ENCODE results near the gene RAPSN. TPM values are rescaled to one million over a fixed set of nuclear protein-coding genes. Genes with fewer than 3 reads are reported as not detected.

Gene RAPSN
- total and polyA plus RNA-seq, 2 experiments from 2014 or later = 0.17 to 0.23 TPM

DNA sequence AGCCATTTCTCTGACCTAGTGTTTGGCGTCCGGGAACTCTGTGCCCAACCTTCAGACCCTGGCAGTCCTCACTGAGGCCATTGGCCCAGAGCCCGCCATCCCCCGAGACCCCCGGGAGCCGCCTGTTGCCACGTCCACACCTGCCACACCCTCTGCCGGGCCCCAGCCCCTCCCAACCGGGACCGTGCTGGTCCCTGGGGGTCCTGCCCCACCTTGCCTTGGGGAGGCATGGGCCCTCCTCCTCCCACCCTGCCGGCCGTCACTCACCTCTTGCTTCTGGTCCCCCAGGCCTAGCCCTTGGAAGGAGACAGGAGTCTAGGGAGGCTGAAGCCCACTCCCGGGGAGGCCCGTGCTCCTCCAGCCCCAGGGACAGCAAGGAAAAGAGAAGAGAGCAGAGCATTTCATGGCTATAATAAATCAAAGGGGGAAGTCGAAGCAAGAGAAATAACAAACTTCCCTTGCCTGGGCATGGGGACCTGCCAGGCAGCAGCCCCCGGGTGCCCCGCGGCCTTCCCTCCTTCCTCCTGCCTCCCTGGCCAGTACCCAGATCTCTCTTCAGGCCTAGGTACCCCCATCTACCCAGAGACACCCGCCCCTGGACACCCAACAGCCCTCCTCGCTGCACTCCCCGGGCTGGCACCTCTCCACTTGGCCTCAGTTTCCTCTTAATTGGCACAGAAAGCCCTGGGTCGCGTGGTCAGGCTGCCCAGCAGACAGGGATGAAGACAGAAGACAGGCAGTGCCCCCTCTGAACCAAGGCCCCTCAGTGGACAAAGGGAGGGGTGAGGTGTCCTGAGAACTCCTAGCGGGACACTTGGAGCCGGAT is 53.5 kb downstream of the RAPSN start:
- TF ChIP-seq CREB1 (CRISPR knock-in tag; IDR thresholded peaks at IDR 0.05; ENCODE audit: low read depth) (no peak), EZH2 (IDR thresholded peaks at IDR 0.05; ENCODE audit: low read depth, unreplicated experiment) (no peak), ZNF114 (CRISPR knock-in tag; IDR thresholded peaks at IDR 0.05) (no peak), STAT1 (IDR thresholded peaks at IDR 0.05; ENCODE audit: unreplicated experiment) (no peak), NANOG (IDR thresholded peaks at IDR 0.05; ENCODE audit: borderline replicate concordance) (no peak), ZNF331 (CRISPR knock-in tag; IDR thresholded peaks at IDR 0.05; ENCODE audit: low read depth) (no peak), JUNB (IDR thresholded peaks at IDR 0.05; ENCODE audit: unreplicated experiment) (no peak), EZH2phosphoT487 (IDR thresholded peaks at IDR 0.05; ENCODE audit: unreplicated experiment) (no peak), POLR2AphosphoS5 (IDR thresholded peaks at IDR 0.05; ENCODE audit: low read depth) (no peak)
- TF ChIP-seq, protein P1, sequence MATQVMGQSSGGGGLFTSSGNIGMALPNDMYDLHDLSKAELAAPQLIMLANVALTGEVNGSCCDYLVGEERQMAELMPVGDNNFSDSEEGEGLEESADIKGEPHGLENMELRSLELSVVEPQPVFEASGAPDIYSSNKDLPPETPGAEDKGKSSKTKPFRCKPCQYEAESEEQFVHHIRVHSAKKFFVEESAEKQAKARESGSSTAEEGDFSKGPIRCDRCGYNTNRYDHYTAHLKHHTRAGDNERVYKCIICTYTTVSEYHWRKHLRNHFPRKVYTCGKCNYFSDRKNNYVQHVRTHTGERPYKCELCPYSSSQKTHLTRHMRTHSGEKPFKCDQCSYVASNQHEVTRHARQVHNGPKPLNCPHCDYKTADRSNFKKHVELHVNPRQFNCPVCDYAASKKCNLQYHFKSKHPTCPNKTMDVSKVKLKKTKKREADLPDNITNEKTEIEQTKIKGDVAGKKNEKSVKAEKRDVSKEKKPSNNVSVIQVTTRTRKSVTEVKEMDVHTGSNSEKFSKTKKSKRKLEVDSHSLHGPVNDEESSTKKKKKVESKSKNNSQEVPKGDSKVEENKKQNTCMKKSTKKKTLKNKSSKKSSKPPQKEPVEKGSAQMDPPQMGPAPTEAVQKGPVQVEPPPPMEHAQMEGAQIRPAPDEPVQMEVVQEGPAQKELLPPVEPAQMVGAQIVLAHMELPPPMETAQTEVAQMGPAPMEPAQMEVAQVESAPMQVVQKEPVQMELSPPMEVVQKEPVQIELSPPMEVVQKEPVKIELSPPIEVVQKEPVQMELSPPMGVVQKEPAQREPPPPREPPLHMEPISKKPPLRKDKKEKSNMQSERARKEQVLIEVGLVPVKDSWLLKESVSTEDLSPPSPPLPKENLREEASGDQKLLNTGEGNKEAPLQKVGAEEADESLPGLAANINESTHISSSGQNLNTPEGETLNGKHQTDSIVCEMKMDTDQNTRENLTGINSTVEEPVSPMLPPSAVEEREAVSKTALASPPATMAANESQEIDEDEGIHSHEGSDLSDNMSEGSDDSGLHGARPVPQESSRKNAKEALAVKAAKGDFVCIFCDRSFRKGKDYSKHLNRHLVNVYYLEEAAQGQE (IDR thresholded peaks at IDR 0.05; ENCODE audit: unreplicated experiment) = no peak
- TF ChIP-seq, protein P2, sequence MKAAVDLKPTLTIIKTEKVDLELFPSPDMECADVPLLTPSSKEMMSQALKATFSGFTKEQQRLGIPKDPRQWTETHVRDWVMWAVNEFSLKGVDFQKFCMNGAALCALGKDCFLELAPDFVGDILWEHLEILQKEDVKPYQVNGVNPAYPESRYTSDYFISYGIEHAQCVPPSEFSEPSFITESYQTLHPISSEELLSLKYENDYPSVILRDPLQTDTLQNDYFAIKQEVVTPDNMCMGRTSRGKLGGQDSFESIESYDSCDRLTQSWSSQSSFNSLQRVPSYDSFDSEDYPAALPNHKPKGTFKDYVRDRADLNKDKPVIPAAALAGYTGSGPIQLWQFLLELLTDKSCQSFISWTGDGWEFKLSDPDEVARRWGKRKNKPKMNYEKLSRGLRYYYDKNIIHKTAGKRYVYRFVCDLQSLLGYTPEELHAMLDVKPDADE (IDR thresholded peaks at IDR 0.05) = no peak
- TF ChIP-seq, protein P3, sequence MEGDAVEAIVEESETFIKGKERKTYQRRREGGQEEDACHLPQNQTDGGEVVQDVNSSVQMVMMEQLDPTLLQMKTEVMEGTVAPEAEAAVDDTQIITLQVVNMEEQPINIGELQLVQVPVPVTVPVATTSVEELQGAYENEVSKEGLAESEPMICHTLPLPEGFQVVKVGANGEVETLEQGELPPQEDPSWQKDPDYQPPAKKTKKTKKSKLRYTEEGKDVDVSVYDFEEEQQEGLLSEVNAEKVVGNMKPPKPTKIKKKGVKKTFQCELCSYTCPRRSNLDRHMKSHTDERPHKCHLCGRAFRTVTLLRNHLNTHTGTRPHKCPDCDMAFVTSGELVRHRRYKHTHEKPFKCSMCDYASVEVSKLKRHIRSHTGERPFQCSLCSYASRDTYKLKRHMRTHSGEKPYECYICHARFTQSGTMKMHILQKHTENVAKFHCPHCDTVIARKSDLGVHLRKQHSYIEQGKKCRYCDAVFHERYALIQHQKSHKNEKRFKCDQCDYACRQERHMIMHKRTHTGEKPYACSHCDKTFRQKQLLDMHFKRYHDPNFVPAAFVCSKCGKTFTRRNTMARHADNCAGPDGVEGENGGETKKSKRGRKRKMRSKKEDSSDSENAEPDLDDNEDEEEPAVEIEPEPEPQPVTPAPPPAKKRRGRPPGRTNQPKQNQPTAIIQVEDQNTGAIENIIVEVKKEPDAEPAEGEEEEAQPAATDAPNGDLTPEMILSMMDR (conservative IDR thresholded peaks at IDR 0.05; ENCODE audit: low read depth in 2 of 2) = no peak
- Mint-ChIP-seq H3K27me3 (ENCODE audit: insufficient read depth, low read depth, poor library complexity) (peaks cover 13% of the 10 kb centered on the region), H3K4me3 (no peak overlapping the region), H3K36me3 (ENCODE audit: low read depth) (no peaks in the 10 kb centered on the region), H3K4me1 (peaks cover 18% of the 10 kb centered on the region), H3K27ac (no peak overlapping the region), H3K9me3 (no peaks in the 10 kb centered on the region)
- no peaks in the 10 kb centered on the region for H3K36me3 ChIP-seq (ENCODE audit: insufficient read depth)
- no peaks in the 10 kb centered on the region for H3K9me2 ChIP-seq (ENCODE audit: insufficient read depth)
- H3K79me2 ChIP-seq (replicated peaks; ENCODE audit: insufficient read depth) = no peaks in the 10 kb centered on the region
- H3F3A ChIP-seq (replicated peaks; ENCODE audit: low read depth) = peaks cover 6% of the 10 kb centered on the region; the same call in 1 of the 2 replicates
- H3K4me1 ChIP-seq (ENCODE audit: insufficient read depth) = peaks cover 7% of the 10 kb centered on the region; the same call in 1 of the 2 replicates
- DNase-seq (ENCODE audit: low spot score) (no peak), ATAC-seq (no peak)
- H3K27ac ChIP-seq (ENCODE audit: low read depth) = no peak overlapping the region
- H2AFZ ChIP-seq = peak overlapping the region; percentile 93; the same call in 1 of the 2 replicates
- H3K4me3 ChIP-seq = no peak overlapping the region
- H3K4me2 ChIP-seq = no peak overlapping the region
- no peaks in the 10 kb centered on the region for H4K20me1 ChIP-seq (replicated peaks; ENCODE audit: insufficient read depth)
- no peaks in the 10 kb centered on the region for H3K27me3 ChIP-seq (ENCODE audit: insufficient read depth)
